ENCODE measurements around the gene CD109. TPM values are rescaled to one million over a fixed set of nuclear protein-coding genes. Genes with fewer than 3 reads are reported as not detected.
A peak's percentile ranks its signal among the peaks of the same experiment; 100 is the strongest.

CD109 gene
- total and polyA plus RNA-seq, 10 of the 15 experiments (the other 5 are each of a cell fraction or from before 2014, with no cell fraction given), result 0.27 to 4.4 (median 2.1) TPM

DNA sequence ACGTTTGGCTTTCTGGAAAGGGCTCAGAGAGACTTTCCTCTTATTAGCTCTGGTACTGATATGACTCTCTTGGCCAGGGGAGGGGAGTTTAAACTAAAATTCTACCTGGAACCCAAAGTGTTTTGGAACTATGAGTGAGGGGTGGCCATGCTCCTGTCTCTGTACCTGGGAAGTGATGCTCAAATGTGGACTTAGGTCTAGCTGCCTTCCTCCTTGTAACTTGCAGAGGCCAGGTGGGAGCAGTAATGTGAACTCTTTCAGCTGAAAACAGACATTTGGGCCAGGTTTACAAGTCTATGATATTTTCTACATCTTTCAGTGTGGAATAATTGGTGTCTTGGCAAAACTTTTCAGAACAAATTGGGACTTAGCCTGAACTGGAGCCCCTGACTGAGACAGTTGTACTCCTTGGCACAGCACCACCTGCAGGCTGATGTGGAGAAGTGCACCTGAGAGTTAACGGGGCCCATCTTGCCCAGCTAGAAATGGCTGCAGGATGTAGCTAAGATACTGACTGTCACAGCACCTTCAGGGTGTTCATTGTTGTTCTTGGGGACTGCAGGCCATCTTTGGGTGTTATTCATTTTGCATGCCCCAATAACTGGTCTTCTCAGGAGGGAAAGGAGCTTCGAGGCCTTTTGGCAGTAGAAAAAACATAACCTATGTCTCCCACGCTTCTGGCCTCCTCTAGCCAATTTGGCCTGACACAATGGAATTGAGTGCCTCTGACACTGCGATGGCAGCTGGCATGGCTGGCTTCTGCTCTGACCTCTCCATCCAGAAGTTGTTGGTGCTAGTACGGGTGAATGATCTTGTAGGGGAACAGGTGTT, 37.1 kb downstream of the CD109 start:
- Histone ChIP-seq H2AFZ (ENCODE audit: control insufficient read depth, low read depth, low read length) (peak overlapping the region; percentile 89), H3K4me3 (no peak overlapping the region), H3K36me3 (ENCODE audit: control insufficient read depth in 2 of 2, insufficient read depth in 2 of 2, low read length in 1 of 2) (no peaks in the 10 kb centered on the region; a peak in 1 of 4 replicates), H3K4me2 (ENCODE audit: control insufficient read depth, insufficient read depth) (no peak overlapping the region), H4K20me1 (ENCODE audit: control insufficient read depth, insufficient read depth) (no peaks in the 10 kb centered on the region), H3K9ac (ENCODE audit: control insufficient read depth, insufficient read depth, low read length) (no peak overlapping the region), H3K27ac (ENCODE audit: control insufficient read depth, insufficient read depth) (no peak overlapping the region), H3K4me1 (ENCODE audit: control insufficient read depth, insufficient read depth, low read length) (peaks cover 4% of the 10 kb centered on the region), H3K79me2 (ENCODE audit: control insufficient read depth, insufficient read depth, low read length) (no peaks in the 10 kb centered on the region), H3K27me3 (replicated peaks in 1 of 2; ENCODE audit: control insufficient read depth in 2 of 2, insufficient read depth in 2 of 2, low read length in 1 of 2) (no peaks in the 10 kb centered on the region), H3K9me3 (replicated peaks; ENCODE audit: control insufficient read depth, insufficient read depth, low read length) (no peaks in the 10 kb centered on the region)
- ChIA-PET RAD21 (ENCODE audit: unreplicated experiment) (interaction anchor here (0.8 to 4.3 kb wide), 12 partner anchors 11 to 1475 kb away, joined by 3 to 63 read pairs (median 4); no protein-coding TSS in a partner anchor), POLR2A (interaction anchor here (0.6 to 1.0 kb wide), 2 partner anchors 54 to 56 kb away, joined by 4 read pairs; no protein-coding TSS in a partner anchor), CTCF (interaction anchor here (0.6 to 6.9 kb wide), 42 partner anchors 10 to 1494 kb away, joined by 3 to 213 read pairs (median 4); partner anchors contain the start of gene SLC17A5), SMC1A (ENCODE audit: uncharacterized antibody, unreplicated experiment) (interaction anchor here (0.7 to 6.3 kb wide), 16 partner anchors 10 to 218 kb away, joined by 3 to 120 read pairs (median 4); no protein-coding TSS in a partner anchor)
- BruUV-seq (replicated peaks), result no TSS peak
- 33% methylated on average over 6 of the region's 6 CpGs for WGBS (ENCODE audit: insufficient coverage, insufficient replicate concordance, low lambda C conversion rate, missing lambda C conversion rate)
- peak; percentile 31 for DNase-seq (ENCODE audit: low read depth, low spot score)
- FAIRE-seq, result peak; percentile 56
- intact Hi-C loops (cut with micrococcal nuclease; ENCODE audit: unreplicated experiment), result loop anchor here (1.0 to 10.0 kb wide), 3 partner anchors 58 to 842 kb away; no protein-coding TSS in a partner anchor
- in situ Hi-C loops (cut with MboI), result loop anchor here (5.0 kb wide), 1 partner anchor 56 kb away; no protein-coding TSS in a partner anchor
- peak; percentile 69; the same call in 1 of the 2 replicates for TF ChIP-seq SMC3 (IDR thresholded peaks at IDR 0.05; ENCODE audit: borderline replicate concordance, low read length)
- peak; percentile 92 for TF ChIP-seq YY1 (IDR thresholded peaks at IDR 0.05; ENCODE audit: low read depth, low read length)
- TF ChIP-seq, protein P1, sequence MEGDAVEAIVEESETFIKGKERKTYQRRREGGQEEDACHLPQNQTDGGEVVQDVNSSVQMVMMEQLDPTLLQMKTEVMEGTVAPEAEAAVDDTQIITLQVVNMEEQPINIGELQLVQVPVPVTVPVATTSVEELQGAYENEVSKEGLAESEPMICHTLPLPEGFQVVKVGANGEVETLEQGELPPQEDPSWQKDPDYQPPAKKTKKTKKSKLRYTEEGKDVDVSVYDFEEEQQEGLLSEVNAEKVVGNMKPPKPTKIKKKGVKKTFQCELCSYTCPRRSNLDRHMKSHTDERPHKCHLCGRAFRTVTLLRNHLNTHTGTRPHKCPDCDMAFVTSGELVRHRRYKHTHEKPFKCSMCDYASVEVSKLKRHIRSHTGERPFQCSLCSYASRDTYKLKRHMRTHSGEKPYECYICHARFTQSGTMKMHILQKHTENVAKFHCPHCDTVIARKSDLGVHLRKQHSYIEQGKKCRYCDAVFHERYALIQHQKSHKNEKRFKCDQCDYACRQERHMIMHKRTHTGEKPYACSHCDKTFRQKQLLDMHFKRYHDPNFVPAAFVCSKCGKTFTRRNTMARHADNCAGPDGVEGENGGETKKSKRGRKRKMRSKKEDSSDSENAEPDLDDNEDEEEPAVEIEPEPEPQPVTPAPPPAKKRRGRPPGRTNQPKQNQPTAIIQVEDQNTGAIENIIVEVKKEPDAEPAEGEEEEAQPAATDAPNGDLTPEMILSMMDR (IDR thresholded peaks at IDR 0.05 in 2 of 3, conservative IDR thresholded peaks at IDR 0.05 in 1 of 3; ENCODE audit: control insufficient read depth in 2 of 3, extremely low read depth in 1 of 3, insufficient read depth in 1 of 3, low read depth in 3 of 3, low read length in 3 of 3), result peak; percentile 86 to 95 (median 92)
- TF ChIP-seq POU2F2 (IDR thresholded peaks at IDR 0.05; ENCODE audit: borderline replicate concordance, low read depth, low read length), result 0 out of 3 replicates have a peak, but pooled peaks have one; percentile 17
- no peak for TF ChIP-seq CREB1 (IDR thresholded peaks at IDR 0.05; ENCODE audit: low read depth)
- TF ChIP-seq RAD21 (IDR thresholded peaks at IDR 0.05; ENCODE audit: insufficient read depth, low read depth, low read length), result peak; percentile 85
- TF ChIP-seq HCFC1 (IDR thresholded peaks at IDR 0.05; ENCODE audit: low read length), result no peak
- peak; percentile 90 for ATAC-seq
